IPS DF 4.7 (cell line): Measurements from ENCODE around the gene FGD2.

ENCODE experiments used
- DNase-seq: peaks from one replicate; pipeline ENCODE4 v3.0.0-alpha.2; 2013; ENCODE audit warnings: low spot score; ENCODE audit errors: extremely low read depth

Gene FGD2, protein sequence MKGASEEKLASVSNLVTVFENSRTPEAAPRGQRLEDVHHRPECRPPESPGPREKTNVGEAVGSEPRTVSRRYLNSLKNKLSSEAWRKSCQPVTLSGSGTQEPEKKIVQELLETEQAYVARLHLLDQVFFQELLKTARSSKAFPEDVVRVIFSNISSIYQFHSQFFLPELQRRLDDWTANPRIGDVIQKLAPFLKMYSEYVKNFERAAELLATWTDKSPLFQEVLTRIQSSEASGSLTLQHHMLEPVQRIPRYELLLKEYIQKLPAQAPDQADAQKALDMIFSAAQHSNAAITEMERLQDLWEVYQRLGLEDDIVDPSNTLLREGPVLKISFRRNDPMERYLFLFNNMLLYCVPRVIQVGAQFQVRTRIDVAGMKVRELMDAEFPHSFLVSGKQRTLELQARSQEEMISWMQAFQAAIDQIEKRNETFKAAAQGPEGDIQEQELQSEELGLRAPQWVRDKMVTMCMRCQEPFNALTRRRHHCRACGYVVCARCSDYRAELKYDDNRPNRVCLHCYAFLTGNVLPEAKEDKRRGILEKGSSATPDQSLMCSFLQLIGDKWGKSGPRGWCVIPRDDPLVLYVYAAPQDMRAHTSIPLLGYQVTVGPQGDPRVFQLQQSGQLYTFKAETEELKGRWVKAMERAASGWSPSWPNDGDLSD

GRCh38 chr6:37005061-37005810 lies at the start of gene FGD2:
Gene FGD2 (plus strand): TSS chr6:37005655. CDS start chr6:37005818, 163 bp downstream.
- DNase-seq = no peak

DNA sequence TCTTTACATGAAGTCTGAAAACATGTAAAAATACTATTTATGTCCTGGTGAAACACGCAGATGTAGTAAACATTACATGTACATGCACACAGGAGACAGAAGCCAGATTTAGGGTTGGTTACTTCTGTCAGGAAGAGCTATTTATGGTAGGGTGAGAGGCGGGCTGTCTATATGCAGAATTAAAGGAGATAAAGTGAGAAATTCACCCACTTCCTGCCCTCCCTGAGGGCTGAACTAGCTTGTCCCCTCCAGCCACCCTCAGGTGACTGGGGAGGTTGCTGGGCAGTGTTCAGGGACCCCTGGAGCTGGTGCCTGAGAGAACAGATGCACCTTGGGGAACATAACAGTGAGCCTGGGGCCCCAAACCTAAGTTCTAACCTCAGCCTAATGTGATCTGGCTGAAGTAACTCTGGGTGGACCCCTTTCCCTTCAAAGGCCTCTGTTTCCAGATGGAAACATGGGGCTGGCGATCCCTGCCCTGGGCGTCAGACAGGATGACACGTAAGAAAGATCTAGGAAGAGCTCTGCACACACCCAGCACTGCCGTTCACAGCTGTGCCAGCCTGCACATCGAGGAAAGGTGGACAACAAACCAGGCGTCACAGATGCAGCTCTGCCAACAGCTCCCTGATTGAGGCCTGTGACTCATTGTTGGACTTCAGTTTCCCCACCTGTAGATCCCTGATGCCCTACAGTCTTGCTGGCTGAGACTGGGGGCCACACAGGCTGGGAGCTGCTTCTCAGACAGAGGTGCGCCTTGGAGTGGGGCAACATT lies 49.6 kb upstream of the FGD2 start:
- no peak for DNase-seq

GRCh38 chr6:36956446-36956820 lies 49.0 kb upstream of the FGD2 start:
- no peak for DNase-seq

DNA sequence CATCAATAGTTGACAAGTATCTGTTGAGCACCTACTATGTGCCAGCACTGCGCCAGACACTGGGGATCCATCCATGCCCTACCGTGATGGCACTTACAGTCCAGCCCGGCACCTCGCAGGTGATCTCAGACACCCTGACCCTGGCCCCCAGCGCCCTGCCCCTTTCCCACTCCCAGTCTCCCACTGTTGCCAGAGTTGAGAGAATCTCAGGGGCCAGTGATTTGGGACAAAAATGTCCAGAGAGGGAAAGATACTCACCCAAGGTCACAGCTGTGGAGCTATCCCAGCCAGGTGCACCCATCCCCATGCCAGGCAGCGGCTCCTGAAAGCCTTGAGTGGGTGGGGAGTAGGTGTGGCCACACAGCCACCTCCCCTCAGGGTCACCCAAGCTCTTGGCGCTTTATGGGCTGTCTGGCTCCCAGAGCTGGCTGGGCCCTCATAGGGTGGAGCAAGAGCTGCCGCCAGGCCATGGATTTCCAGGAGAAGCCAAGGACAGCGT lies 47.6 kb upstream of the FGD2 start:
- DNase-seq = no peak

GRCh38 chr6:36958775-36959554 lies 46.5 kb upstream of the FGD2 start:
- no peak for DNase-seq

- no peak for DNase-seq
Measured at GRCh38 chr6:36959555-36960250, 45.8 kb upstream of the FGD2 start.

DNA sequence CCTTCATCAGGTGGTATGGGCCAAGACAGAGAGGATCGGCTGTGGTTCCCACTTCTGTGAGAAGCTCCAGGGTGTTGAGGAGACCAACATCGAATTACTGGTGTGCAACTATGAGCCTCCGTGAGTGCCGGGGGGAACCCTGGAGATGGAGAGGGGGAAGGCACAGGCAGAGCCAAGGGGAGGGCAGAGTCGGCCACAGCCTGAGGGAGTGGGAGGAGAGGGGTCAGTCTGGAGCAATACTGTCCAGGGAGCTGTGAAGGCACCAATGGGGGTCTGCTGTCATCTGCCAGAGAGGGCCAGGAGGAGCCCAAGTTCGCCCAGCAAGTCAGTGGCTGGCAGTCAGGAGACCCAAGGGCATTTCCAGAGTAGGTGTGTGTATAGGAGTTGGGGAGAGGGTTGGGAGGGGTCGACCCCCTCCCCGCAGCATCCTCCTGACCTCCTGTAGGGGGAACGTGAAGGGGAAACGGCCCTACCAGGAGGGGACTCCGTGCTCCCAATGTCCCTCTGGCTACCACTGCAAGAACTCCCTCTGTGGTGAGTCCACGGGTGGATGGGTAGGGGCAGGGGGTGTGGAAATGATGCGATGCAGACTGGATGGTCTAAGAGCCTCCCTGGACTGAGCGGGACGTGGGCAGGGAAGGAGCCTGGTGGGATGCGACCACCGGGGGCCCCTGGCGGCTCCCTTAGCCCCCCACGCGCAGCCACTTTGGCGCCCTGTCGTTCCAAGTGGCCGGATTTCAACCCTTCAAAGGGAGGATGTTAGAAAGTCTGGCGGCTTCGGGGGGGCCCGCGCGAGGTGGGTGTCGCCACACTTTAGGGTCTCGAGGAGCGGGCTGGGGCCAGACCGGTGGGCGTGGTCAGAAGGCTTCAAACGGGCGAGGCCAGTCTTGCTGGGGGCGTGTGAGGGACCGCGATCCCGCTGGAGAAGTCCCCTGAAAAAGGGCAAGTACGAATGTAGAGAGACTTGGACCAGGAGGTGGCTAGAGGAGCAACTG lies 43.7 kb upstream of the FGD2 start:
- DNase-seq = no peak

GRCh38 chr6:36962874-36963273 lies 42.6 kb upstream of the FGD2 start:
- peak; percentile 83 for DNase-seq

- DNase-seq = no peak
Measured at GRCh38 chr6:36963451-36964290, 41.8 kb upstream of the FGD2 start.

- no peak for DNase-seq
Measured at GRCh38 chr6:36964349-36964748, 41.1 kb upstream of the FGD2 start.

DNA sequence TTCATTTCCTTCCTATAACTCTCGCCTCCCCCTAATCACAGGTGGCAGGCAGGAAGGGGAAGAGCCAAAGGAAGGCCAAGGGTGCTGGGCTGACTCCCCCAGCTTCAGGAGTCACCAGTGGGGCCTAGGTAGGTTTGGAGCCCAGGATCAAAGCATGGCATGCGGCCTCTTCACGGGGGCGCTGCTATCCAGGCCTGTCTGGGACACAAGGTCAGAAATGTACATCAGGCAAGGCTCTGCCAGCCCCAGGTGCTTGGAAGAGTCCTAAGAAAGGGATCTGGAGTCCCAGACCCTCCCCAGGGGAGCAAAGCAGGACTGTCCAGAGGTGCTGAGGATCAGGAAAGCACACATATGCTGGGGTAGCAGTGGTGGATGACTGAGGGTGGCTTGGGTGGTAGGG lies 40.5 kb upstream of the FGD2 start:
- no peak for DNase-seq

DNA sequence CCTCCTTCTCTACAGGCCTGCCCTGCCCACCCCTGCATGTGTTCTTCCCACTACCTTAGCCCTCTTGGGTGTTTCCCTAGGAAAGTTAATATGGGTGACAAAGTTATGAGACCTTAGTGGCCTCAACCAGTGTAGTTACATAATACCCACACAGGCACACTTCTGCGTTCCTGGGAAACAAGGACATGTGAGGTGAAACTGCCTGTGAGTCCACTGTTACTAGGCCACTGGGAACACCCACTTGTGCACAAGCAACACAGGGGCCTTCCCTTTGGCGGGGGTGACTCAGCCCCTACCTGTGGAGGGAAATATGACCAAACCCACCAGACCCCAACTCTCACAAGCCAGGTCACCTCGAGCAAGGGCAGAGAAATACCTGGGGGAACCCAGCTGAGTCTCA lies 38.2 kb upstream of the FGD2 start:
- no peak for DNase-seq

DNA sequence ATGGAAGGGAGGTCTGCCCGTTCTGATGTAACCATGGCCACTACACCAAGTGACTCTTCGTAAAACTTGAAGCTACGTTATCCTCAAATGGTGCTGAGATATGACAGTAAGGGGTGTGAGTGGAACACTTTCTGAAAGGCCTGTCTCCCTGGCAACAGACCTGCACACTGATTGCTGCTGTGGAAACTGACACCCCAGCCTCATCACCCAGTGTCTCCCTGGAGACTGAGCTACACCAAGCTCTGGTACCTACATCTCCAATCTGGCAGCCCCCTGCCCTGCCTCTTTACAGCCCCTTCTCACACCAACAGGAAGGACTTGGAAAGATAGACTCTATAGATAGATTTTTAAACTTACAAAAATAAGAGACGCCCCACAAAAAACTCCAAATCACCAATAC lies 37.7 kb upstream of the FGD2 start:
- DNase-seq = no peak

DNA sequence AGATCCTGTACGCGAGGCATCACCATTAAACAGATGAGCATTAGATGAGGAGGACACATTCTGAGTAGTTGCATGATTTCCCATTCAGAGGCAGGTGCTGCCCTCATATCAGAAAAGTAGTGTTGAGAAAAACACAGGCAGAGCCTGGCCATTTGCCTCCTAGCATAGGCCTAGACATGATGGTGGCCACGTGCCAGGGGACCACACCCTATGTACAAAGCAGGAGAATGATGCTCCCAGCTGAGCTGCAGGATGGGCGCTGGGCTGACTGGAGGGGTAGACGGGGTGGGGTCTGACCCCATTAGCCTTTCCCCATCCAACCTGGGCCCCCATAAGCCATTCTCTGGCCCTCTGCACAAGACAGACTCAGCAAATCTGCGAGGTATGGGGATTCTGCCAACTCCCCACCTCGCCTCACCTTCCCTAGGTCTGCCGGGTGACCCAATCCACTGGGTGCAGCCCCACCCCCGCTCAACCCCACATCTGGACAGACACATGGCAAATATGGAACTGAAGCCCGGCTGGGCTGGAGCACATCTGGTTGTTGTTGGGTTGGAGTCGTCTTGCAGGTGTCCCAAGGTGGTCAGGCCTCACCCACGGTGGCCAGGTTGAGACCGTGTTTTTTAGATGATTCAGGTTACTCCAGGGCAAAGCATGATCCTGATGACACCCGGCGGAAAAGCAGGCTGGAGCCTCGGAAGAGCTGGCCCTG lies 37.0 kb upstream of the FGD2 start:
- DNase-seq = no peak

- DNase-seq = no peak
Measured at GRCh38 chr6:36969240-36969691, 36.2 kb upstream of the FGD2 start.

GRCh38 chr6:36969988-36970891 lies 35.2 kb upstream of the FGD2 start:
- no peak for DNase-seq
